OCI-LY7 (cell line): Measurements from ENCODE around the gene TAF3. TPM values are rescaled to one million over a fixed set of nuclear protein-coding genes. Genes with fewer than 3 reads are reported as not detected.
"Not testable (repeated sequence)": the region's sequence is repeated elsewhere in the genome, so short reads cannot be mapped to it uniquely, and the experiment has no call there.

Source experiments
- BruUV-seq: library from RNA; stranded (reverse); fragments of 400-500 nt; replicated peaks from 2 replicates; lab custom pipeline; 2021; lab: Mats Ljungman, UMichigan
- CTCF ChIA-PET: fragments of 300-600 bp; sonication (Branson Sonifier 250); formaldehyde crosslinking; loops from one replicate; lab custom pipeline; 2022; ENCODE audit warnings: antibody characterized with exemption; ENCODE audit not compliant: unreplicated experiment; lab: Charles Lee
- POLR2A ChIA-PET: fragments of 300-600 bp; sonication (Branson Sonifier 250); formaldehyde crosslinking; loops from one replicate; lab custom pipeline; 2022; ENCODE audit warnings: antibody characterized with exemption; lab: Charles Lee
- DNase-seq: peaks from one replicate; pipeline ENCODE4 v3.0.0-alpha.2; 2015; ENCODE audit warnings: low spot score
- H2AFZ ChIP-seq: fragments of 200-600 bp; sonication (generic), shearing (Covaris generic); 2 replicates; pipeline ENCODE4 v1.6.1; 2014; ENCODE audit warnings: mild to moderate bottlenecking, antibody characterized with exemption, low read length, moderate library complexity
- H3K27ac ChIP-seq: fragments of 200-600 bp; sonication (generic); 2 replicates; pipeline ENCODE4 v1.5.1; 2014; ENCODE audit warnings: mixed run types, low read depth, mild to moderate bottlenecking, moderate library complexity, low read length, inconsistent platforms; ENCODE audit not compliant: poor library complexity, severe bottlenecking
- H3K36me3 ChIP-seq: fragments of 200-600 bp; sonication (generic); 2 replicates; pipeline ENCODE4 v1.6.1; 2014; ENCODE audit warnings: mild to moderate bottlenecking, antibody characterized with exemption, low read length, moderate library complexity, mixed read lengths; ENCODE audit not compliant: insufficient read depth
- H3K4me1 ChIP-seq: fragments of 200-600 bp; sonication (generic); 2 replicates; pipeline ENCODE4 v1.5.1; 2014; ENCODE audit warnings: mild to moderate bottlenecking, low read length; ENCODE audit not compliant: insufficient read depth, poor library complexity, severe bottlenecking
- H3K4me2 ChIP-seq: fragments of 200-600 bp; sonication (generic); 2 replicates; pipeline ENCODE4 v1.6.1; 2014; ENCODE audit warnings: mild to moderate bottlenecking, low read length
- H3K4me3 ChIP-seq: fragments of 200-600 bp; sonication (generic); 2 replicates; pipeline ENCODE4 v1.5.1; 2014; ENCODE audit warnings: mild to moderate bottlenecking, low read depth, low read length; ENCODE audit not compliant: poor library complexity, severe bottlenecking
- H3K79me2 ChIP-seq: fragments of 200-600 bp; sonication (generic); 2 replicates; pipeline ENCODE4 v1.6.1; 2016; ENCODE audit warnings: low read depth, mild to moderate bottlenecking, low read length, moderate library complexity, mixed read lengths; ENCODE audit not compliant: insufficient read depth
- H3K9me2 ChIP-seq: fragments of 200-600 bp; sonication (generic); 2 replicates; pipeline ENCODE4 v1.6.1; 2016; ENCODE audit warnings: mild to moderate bottlenecking, low read length, mixed read lengths; ENCODE audit not compliant: insufficient read depth
- H3K9me3 ChIP-seq: fragments of 200-600 bp; sonication (generic); 2 replicates; pipeline ENCODE4 v1.6.1; 2014; ENCODE audit warnings: mild to moderate bottlenecking, mixed run types, low read length, mixed read lengths
- H4K20me1 ChIP-seq: fragments of 200-600 bp; sonication (generic); 2 replicates; pipeline ENCODE4 v1.6.1; 2014; ENCODE audit warnings: mild to moderate bottlenecking, antibody characterized with exemption, low read length, moderate library complexity, mixed read lengths; ENCODE audit not compliant: insufficient read depth
- CTCF ChIP-seq: fragments of 200-600 bp; sonication (generic); conservative IDR thresholded peaks from 2 replicates; pipeline ENCODE4 v1.5.1; 2014; ENCODE audit warnings: mild to moderate bottlenecking, antibody characterized with exemption, low read length, moderate library complexity, mixed read lengths
- EZH2phosphoT487 ChIP-seq: fragments of 200-600 bp; sonication (generic); IDR thresholded peaks from 2 replicates; pipeline ENCODE4 v1.6.1; 2018; ENCODE audit warnings: low read depth, borderline replicate concordance, mild to moderate bottlenecking, mixed run types, antibody characterized with exemption, low read length, moderate library complexity, mixed read lengths
- intact Hi-C: fragments of 100-400 bp; cut with micrococcal nuclease; formaldehyde crosslinking; loops from one replicate; pipeline ENCODE4 v1.10.0; 2022; ENCODE audit not compliant: unreplicated experiment
- total RNA-seq, 2 experiments: library from RNA; depleted of rRNA in 1 of 2; stranded (reverse); fragments of >200 nt in 1 of 2; shearing (Covaris generic) in 1 of 2; gene quantifications; 2 replicates each; pipeline ENCODE4 v1.2.3, GENCODE V29; 2014 to 2022

Gene TAF3
- total RNA-seq, 2 experiments from 2014 or later = 3.8 to 11.1 TPM

- Histone ChIP-seq H3K79me2 (no peaks in the 10 kb centered on the region), H3K36me3 (no peaks in the 10 kb centered on the region), H2AFZ (no peak overlapping the region), H3K9me2 (no peaks in the 10 kb centered on the region), H3K4me2 (no peak overlapping the region), H3K27ac (no peak overlapping the region), H3K4me3 (no peak overlapping the region), H3K9me3 (no peaks in the 10 kb centered on the region), H4K20me1 (no peaks in the 10 kb centered on the region), H3K4me1 (no peaks in the 10 kb centered on the region)
- DNase-seq = no peak
- intact Hi-C loops = no loop called here
- ChIA-PET CTCF (no interaction called here), POLR2A (interaction anchor here (0.6 kb wide), 1 partner anchor 121 kb away, joined by 4 read pairs; no protein-coding TSS in a partner anchor)
- no peak for TF ChIP-seq CTCF
- TF ChIP-seq EZH2phosphoT487 = no peak
- no TSS peak for BruUV-seq
Observed at GRCh38 chr10:8026349-8027259, 208.3 kb downstream of the TAF3 start.

- DNase-seq, H3K4me3 ChIP-seq, H3K27ac ChIP-seq, BruUV-seq, H3K79me2 ChIP-seq, H3K9me3 ChIP-seq, H2AFZ ChIP-seq, CTCF ChIA-PET, H3K36me3 ChIP-seq, H4K20me1 ChIP-seq, intact Hi-C loops, H3K4me2 ChIP-seq, H3K9me2 ChIP-seq, H3K4me1 ChIP-seq: not testable (repeated sequence)
- POLR2A ChIA-PET = interaction anchor here (0.6 kb wide), 1 partner anchor 1543 kb away, joined by 4 read pairs; no protein-coding TSS in a partner anchor
Observed at GRCh38 chr10:8031211-8031610, 212.9 kb downstream of the TAF3 start.

- H3K79me2 ChIP-seq = no peaks in the 10 kb centered on the region
- TF ChIP-seq EZH2phosphoT487 (no peak), CTCF (no peak)
- no peak for DNase-seq
- no peaks in the 10 kb centered on the region for H3K9me2 ChIP-seq
- no peaks in the 10 kb centered on the region for H3K9me3 ChIP-seq
- intact Hi-C loops = no loop called here
- H3K4me2 ChIP-seq = no peak overlapping the region
- H3K36me3 ChIP-seq = no peaks in the 10 kb centered on the region
- POLR2A ChIA-PET = no interaction called here
- H2AFZ ChIP-seq = no peak overlapping the region
- BruUV-seq = no TSS peak
- no peak overlapping the region for H3K27ac ChIP-seq
- H3K4me1 ChIP-seq = no peaks in the 10 kb centered on the region
- H3K4me3 ChIP-seq = no peak overlapping the region
- CTCF ChIA-PET = no interaction called here
- no peaks in the 10 kb centered on the region for H4K20me1 ChIP-seq
Observed at GRCh38 chr10:8032558-8032957, 214.3 kb downstream of the TAF3 start.
